Measurements from ENCODE around the gene TTC28. TPM values are rescaled to one million over a fixed set of nuclear protein-coding genes. Genes with fewer than 3 reads are reported as not detected.
A peak's percentile ranks its signal among the peaks of the same experiment; 100 is the strongest.

The TTC28 gene
- total and polyA plus RNA-seq, 4 donors = 3.1 to 74.9 (median 26.1) TPM

GRCh38 chr22:27990879-27991278 is 688.8 kb downstream of the TTC28 start:
- 29 to 32% methylated on average over 12 of the region's 12 CpGs for WGBS, 2 donors
- DNase-seq = peak; percentile 77 to 85
- intact Hi-C loops (cut with DNase I) = no loop called here
- peak; percentile 75 for ATAC-seq (ENCODE audit: low FRiP score)
- H3K36me3 ChIP-seq (ENCODE audit: control insufficient read depth in 1 of 2, insufficient read depth in 2 of 2, low read length in 1 of 2) = peaks cover 0 to 2% of the 10 kb centered on the region in 2 donors
- H3K4me1 ChIP-seq (ENCODE audit: control insufficient read depth in 1 of 2, insufficient read depth in 2 of 2, low read length in 2 of 2) = no peaks in the 10 kb centered on the region
- H3K4me3 ChIP-seq (ENCODE audit: low read length in 2 of 2) = no peak overlapping the region
- H3K9me3 ChIP-seq (ENCODE audit: control insufficient read depth, low read length) = no peaks in the 10 kb centered on the region
- no peaks in the 10 kb centered on the region for H3K27me3 ChIP-seq (ENCODE audit: control insufficient read depth in 1 of 2, insufficient read depth in 2 of 2, low read length in 1 of 2)
- H3K27ac ChIP-seq (ENCODE audit: low read depth in 1 of 2, low read length in 2 of 2) = peak overlapping the region in 1 of 2 donors; percentile 15

- Histone ChIP-seq H3K9me3 (ENCODE audit: control insufficient read depth, low read length) (no peaks in the 10 kb centered on the region), H3K27me3 (ENCODE audit: control insufficient read depth in 1 of 2, insufficient read depth in 2 of 2, low read length in 1 of 2) (no peaks in the 10 kb centered on the region), H3K4me3 (ENCODE audit: low read length in 2 of 2) (no peak overlapping the region), H3K36me3 (ENCODE audit: control insufficient read depth in 1 of 2, insufficient read depth in 2 of 2, low read length in 1 of 2) (peaks cover 0 to 2% of the 10 kb centered on the region in 2 donors), H3K27ac (ENCODE audit: low read depth in 1 of 2, low read length in 2 of 2) (no peak overlapping the region), H3K4me1 (ENCODE audit: control insufficient read depth in 1 of 2, insufficient read depth in 2 of 2, low read length in 2 of 2) (no peaks in the 10 kb centered on the region)
- intact Hi-C loops (cut with DNase I) = no loop called here
- no peak for ATAC-seq (ENCODE audit: low FRiP score)
- DNase-seq = peak in 1 of 2 donors; percentile 59
- WGBS, 2 donors = 89 to 91% methylated on average over 15 of the region's 15 CpGs
Measured at GRCh38 chr22:27990451-27990840, 689.2 kb downstream of the TTC28 start.

GRCh38 chr22:27989758-27990450 is 689.7 kb downstream of the TTC28 start:
- 94 to 95% methylated on average over 15 of the region's 15 CpGs for WGBS, 2 donors
- H3K36me3 ChIP-seq (ENCODE audit: control insufficient read depth in 1 of 2, insufficient read depth in 2 of 2, low read length in 1 of 2) = peaks cover 0 to 2% of the 10 kb centered on the region in 2 donors
- no peak for ATAC-seq (ENCODE audit: low FRiP score)

GRCh38 chr22:27988704-27989103 is 690.9 kb downstream of the TTC28 start:
- no peaks in the 10 kb centered on the region for H3K9me3 ChIP-seq (ENCODE audit: control insufficient read depth, low read length)
- ATAC-seq (ENCODE audit: low FRiP score) = no peak
- intact Hi-C loops (cut with DNase I) = no loop called here
- no peak overlapping the region for H3K27ac ChIP-seq (ENCODE audit: low read depth in 1 of 2, low read length in 2 of 2)
- no peaks in the 10 kb centered on the region for H3K4me1 ChIP-seq (ENCODE audit: control insufficient read depth in 1 of 2, insufficient read depth in 2 of 2, low read length in 2 of 2)
- DNase-seq = no peak
- 74 to 78% methylated on average over 7 of the region's 7 CpGs for WGBS, 2 donors
- no peaks in the 10 kb centered on the region for H3K27me3 ChIP-seq (ENCODE audit: control insufficient read depth in 1 of 2, insufficient read depth in 2 of 2, low read length in 1 of 2)
- H3K36me3 ChIP-seq (ENCODE audit: control insufficient read depth in 1 of 2, insufficient read depth in 2 of 2, low read length in 1 of 2) = peaks cover 0 to 2% of the 10 kb centered on the region in 2 donors
- H3K4me3 ChIP-seq (ENCODE audit: low read length in 2 of 2) = no peak overlapping the region

More at GRCh38 chr22:27989758-27990450, 689.7 kb downstream of the TTC28 start:
- DNase-seq = no peak
- H3K4me3 ChIP-seq (ENCODE audit: low read length in 2 of 2) = no peak overlapping the region
- intact Hi-C loops (cut with DNase I) = no loop called here
- H3K9me3 ChIP-seq (ENCODE audit: control insufficient read depth, low read length) = no peaks in the 10 kb centered on the region
- no peaks in the 10 kb centered on the region for H3K27me3 ChIP-seq (ENCODE audit: control insufficient read depth in 1 of 2, insufficient read depth in 2 of 2, low read length in 1 of 2)
- H3K27ac ChIP-seq (ENCODE audit: low read depth in 1 of 2, low read length in 2 of 2) = no peak overlapping the region
- no peaks in the 10 kb centered on the region for H3K4me1 ChIP-seq (ENCODE audit: control insufficient read depth in 1 of 2, insufficient read depth in 2 of 2, low read length in 2 of 2)

GRCh38 chr22:27987557-27987956 is 692.1 kb downstream of the TTC28 start:
- no peak for ATAC-seq (ENCODE audit: low FRiP score)
- H3K27me3 ChIP-seq (ENCODE audit: control insufficient read depth in 1 of 2, insufficient read depth in 2 of 2, low read length in 1 of 2) = no peaks in the 10 kb centered on the region
- no peak overlapping the region for H3K27ac ChIP-seq (ENCODE audit: low read depth in 1 of 2, low read length in 2 of 2)
- H3K4me1 ChIP-seq (ENCODE audit: control insufficient read depth in 1 of 2, insufficient read depth in 2 of 2, low read length in 2 of 2) = no peaks in the 10 kb centered on the region
- no peaks in the 10 kb centered on the region for H3K9me3 ChIP-seq (ENCODE audit: control insufficient read depth, low read length)
- no peak overlapping the region for H3K4me3 ChIP-seq (ENCODE audit: low read length in 2 of 2)
- peaks cover 0 to 4% of the 10 kb centered on the region in 2 donors for H3K36me3 ChIP-seq (ENCODE audit: control insufficient read depth in 1 of 2, insufficient read depth in 2 of 2, low read length in 1 of 2)
- DNase-seq = no peak
- WGBS, 2 donors = 67 to 73% methylated on average over 6 of the region's 6 CpGs
- intact Hi-C loops (cut with DNase I) = no loop called here

GRCh38 chr22:27986937-27987336 is 692.7 kb downstream of the TTC28 start:
- intact Hi-C loops (cut with DNase I) = no loop called here
- DNase-seq (no peak), ATAC-seq (ENCODE audit: low FRiP score) (no peak)
- H3K4me1 ChIP-seq (ENCODE audit: control insufficient read depth in 1 of 2, insufficient read depth in 2 of 2, low read length in 2 of 2) = no peaks in the 10 kb centered on the region
- peaks cover 0 to 4% of the 10 kb centered on the region in 2 donors for H3K36me3 ChIP-seq (ENCODE audit: control insufficient read depth in 1 of 2, insufficient read depth in 2 of 2, low read length in 1 of 2)
- no peak overlapping the region for H3K27ac ChIP-seq (ENCODE audit: low read depth in 1 of 2, low read length in 2 of 2)
- H3K4me3 ChIP-seq (ENCODE audit: low read length in 2 of 2) = no peak overlapping the region
- no peaks in the 10 kb centered on the region for H3K27me3 ChIP-seq (ENCODE audit: control insufficient read depth in 1 of 2, insufficient read depth in 2 of 2, low read length in 1 of 2)
- H3K9me3 ChIP-seq (ENCODE audit: control insufficient read depth, low read length) = no peaks in the 10 kb centered on the region
- WGBS, 2 donors = 94 to 95% methylated on average over 5 of the region's 5 CpGs

GRCh38 chr22:27986459-27986858 is 693.2 kb downstream of the TTC28 start:
- intact Hi-C loops (cut with DNase I) = no loop called here
- H3K4me3 ChIP-seq (ENCODE audit: low read length in 2 of 2) = no peak overlapping the region
- ATAC-seq (ENCODE audit: low FRiP score) (no peak), DNase-seq (no peak)
- no peaks in the 10 kb centered on the region for H3K9me3 ChIP-seq (ENCODE audit: control insufficient read depth, low read length)
- H3K27ac ChIP-seq (ENCODE audit: low read depth in 1 of 2, low read length in 2 of 2) = no peak overlapping the region
- no peaks in the 10 kb centered on the region for H3K4me1 ChIP-seq (ENCODE audit: control insufficient read depth in 1 of 2, insufficient read depth in 2 of 2, low read length in 2 of 2)
- H3K27me3 ChIP-seq (ENCODE audit: control insufficient read depth in 1 of 2, insufficient read depth in 2 of 2, low read length in 1 of 2) = no peaks in the 10 kb centered on the region
- WGBS, 2 donors = 81 to 85% methylated on average over 5 of the region's 5 CpGs
- peaks cover 0 to 4% of the 10 kb centered on the region in 2 donors for H3K36me3 ChIP-seq (ENCODE audit: control insufficient read depth in 1 of 2, insufficient read depth in 2 of 2, low read length in 1 of 2)

GRCh38 chr22:27985323-27986275 is 694.0 kb downstream of the TTC28 start:
- H3K36me3 ChIP-seq (ENCODE audit: control insufficient read depth in 1 of 2, insufficient read depth in 2 of 2, low read length in 1 of 2) = peaks cover 0 to 4% of the 10 kb centered on the region in 2 donors

More at GRCh38 chr22:27985323-27986275, 694.0 kb downstream of the TTC28 start:
- ATAC-seq (ENCODE audit: low FRiP score) = no peak
- Histone ChIP-seq H3K4me3 (ENCODE audit: low read length in 2 of 2) (no peak overlapping the region), H3K9me3 (ENCODE audit: control insufficient read depth, low read length) (no peaks in the 10 kb centered on the region), H3K4me1 (ENCODE audit: control insufficient read depth in 1 of 2, insufficient read depth in 2 of 2, low read length in 2 of 2) (no peaks in the 10 kb centered on the region), H3K27ac (ENCODE audit: low read depth in 1 of 2, low read length in 2 of 2) (no peak overlapping the region), H3K27me3 (ENCODE audit: control insufficient read depth in 1 of 2, insufficient read depth in 2 of 2, low read length in 1 of 2) (no peaks in the 10 kb centered on the region)
- intact Hi-C loops (cut with DNase I) = no loop called here
- WGBS, 2 donors = 75 to 76% methylated on average over 12 of the region's 12 CpGs
- no peak for DNase-seq
